NCI-H2227 (cell line): Measurements from ENCODE around the gene ROR2.
A peak's percentile ranks its signal among the peaks of the same experiment; 100 is the strongest.

Experiments used
- DNase-seq: peaks from one replicate; lab custom pipeline; 2025; ENCODE audit not compliant: unreplicated experiment; lab: John Stamatoyannopoulos, UW

ROR2 gene

DNA sequence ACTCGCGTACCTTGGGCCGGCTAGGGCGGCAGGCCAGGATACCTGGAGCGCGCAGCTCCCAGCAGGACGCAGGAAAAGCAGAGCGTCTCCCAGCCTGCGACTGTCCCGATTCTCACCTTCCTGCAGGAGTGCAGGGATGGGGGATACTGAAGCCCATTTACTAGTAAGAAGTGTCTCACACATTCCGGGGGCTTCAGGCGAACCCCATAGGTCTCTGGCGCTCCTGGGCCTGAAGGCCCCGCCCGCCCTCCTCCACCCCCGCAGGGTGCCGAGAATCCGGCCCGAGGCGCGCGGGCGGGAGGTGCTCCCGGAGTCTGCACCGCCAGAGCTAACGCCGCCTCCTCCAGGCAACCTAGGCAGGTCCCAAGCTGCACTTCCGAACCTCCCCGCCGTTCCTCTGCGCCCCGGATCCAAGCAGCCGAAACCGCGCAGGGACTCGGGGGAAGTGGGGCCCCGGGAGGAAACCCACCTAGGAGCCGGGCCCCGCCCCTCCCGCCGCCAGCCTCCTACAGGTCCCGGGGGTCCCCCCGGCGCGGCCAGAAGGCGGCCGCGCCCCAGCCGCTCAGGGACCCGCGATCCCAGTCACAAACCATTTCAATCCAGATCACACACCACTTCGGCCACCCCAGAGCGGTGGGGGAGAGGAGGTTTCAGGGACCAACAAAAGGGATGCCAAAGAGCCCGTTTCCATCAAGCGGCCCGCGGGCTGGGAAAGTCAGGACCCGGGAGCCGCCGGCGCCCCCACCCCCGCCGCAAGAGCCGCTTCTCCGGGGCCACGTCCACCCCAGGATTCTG, 1.2 kb downstream of the ROR2 start:
- peak; percentile 71 for DNase-seq

DNA sequence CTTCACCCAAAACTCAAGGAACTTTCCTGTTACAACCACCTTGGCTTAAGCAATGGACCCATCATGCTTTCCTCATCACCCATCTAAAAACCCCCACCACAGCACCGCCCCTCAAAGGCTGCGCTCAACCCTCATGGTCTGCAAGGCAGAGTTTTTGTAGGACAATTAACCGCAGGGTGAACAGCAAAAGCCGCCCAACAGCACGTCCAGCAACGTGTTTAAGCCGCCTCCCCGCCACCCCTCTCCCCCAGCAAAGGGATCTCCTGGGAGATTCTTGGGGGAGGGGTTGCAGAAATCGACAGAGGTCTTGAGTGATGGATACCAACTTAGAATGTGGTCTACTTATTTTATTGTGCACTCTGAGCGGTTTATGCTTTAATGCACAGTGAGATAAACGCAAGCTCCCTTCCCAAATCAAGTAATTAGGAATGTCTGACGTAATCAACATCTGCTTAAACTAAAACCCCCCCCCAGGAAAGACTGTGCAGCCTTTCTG, 1.9 kb downstream of the ROR2 start:
- DNase-seq: peak; percentile 23

DNA sequence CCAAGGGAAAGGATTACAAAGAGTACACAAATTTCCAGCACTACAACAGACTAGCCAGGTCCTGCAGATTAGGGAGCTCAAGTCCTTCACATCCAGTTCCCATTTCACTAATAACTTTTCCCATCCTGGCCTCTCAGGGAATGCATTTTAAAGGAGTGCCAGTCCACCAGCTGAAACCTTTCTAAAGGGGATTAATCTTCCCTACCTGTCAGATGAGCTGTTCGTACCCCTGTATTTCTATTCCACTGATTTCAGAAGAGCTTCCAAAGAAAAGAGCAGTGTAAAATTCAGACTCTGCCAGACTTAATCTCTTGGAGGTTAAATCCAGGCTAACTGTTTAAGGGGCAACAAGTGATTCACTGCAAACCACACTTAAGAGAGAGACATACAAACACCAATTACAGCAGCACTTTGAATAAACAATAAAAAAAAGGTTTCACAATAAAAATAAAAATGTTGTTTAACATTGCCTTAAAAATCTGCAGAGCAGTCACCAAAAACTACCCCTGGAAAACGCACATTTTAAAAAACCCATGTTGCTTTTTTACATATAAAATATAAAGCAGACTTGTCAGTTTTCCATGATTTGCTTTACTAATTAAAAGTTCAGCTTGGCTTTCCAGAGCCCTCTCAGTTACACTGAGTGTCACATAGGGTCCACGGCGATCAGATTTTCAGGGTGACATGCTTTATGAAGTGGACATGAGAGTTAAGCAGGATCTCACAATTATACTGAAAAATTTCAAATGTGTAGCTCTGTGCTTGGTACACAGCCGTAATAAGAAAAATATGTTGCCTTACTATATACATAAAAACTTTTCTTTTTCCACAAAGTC, 3.2 kb downstream of the ROR2 start:
- DNase-seq: no peak

- no peak for DNase-seq
These were observed 3.8 kb downstream of the ROR2 start for GRCh38 chr9:91946196-91946595.

- no peak for DNase-seq
These were observed 4.5 kb downstream of the ROR2 start for GRCh38 chr9:91945277-91946085.

- DNase-seq: no peak
These were observed 5.3 kb downstream of the ROR2 start for GRCh38 chr9:91944711-91945110.

DNA sequence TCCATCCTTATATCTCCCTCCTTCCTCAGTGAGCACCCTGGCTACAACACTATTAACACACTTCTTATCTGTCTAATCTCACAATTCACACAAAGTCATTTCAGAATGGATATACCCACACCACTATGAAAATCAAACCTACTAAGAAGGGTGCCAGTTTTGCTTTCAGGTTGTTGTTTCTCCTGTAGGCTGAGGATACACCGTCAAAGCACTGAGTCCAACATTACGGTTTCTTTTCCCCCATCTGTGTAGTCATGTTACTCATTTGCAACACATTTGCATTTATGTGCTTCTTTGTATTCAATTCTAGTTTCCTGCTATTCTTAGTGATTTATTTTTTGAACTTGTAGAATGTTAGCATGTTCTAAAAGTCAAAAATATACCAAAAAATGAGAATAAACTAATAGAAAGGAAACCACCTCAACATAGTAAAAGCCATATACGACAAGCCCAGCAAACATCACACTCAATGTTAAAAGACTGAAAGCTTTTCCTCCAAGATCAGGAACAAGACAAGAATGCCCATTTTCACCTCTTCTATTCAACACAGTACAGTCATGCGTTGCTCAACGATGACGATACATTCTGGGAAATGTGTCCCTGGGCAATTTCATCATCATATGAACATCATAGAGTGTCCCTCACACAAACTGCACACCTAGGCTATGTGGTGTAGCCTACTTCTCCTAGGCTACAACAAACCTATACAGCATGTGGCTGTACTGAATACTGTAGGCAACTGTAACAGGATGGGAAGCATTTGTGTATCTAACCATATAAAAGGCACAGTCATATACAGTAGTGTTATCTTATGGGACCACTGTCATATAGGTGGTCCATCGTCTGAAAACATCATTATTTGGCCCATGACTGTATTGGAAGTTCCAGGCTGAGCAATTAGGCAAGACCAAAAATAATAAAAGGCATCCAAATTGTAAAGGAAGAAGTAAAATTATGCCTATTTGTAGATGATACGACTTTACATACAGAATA, 6.3 kb downstream of the ROR2 start:
- DNase-seq: no peak

DNA sequence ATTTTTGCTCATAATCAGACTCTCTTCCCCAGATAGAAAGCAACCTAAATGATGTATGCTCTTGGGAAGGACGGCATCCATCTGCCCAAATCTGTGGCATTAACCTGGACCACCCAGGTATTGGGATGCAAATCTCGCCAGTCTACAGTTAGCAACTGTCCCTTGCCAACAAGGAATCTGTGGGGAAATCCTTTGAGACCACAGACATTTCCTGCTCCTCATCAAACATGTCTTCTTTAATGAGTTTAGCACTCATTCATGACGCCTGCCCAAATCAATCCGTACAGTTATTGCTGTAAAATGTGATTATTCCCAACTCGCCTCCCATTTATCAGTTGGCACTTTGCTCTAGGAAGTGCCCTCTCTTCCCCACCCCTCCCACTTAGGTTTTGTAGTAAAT, 7.8 kb downstream of the ROR2 start:
- no peak for DNase-seq

DNA sequence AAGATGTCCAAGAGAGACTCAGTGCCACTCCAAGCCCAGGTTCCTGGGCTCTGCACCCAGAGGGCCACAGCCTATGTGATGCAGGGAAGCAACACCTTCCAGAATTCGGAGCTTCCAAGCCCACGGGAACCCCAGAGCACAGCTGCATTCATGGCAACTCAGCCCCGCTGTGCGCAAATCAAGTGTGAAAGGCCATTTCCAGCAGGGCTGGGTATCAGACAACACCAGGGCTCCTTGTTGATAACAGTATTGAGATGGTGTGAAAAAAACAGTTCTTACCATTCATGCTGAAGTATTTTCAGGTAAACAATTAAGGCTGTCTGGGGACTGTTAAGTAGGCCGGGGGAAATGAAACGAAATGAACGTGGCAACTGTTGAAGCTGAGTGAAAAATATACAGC, 10.1 kb downstream of the ROR2 start:
- no peak for DNase-seq

- DNase-seq: no peak
These were observed 12.3 kb downstream of the ROR2 start for GRCh38 chr9:91937727-91938126.

DNA sequence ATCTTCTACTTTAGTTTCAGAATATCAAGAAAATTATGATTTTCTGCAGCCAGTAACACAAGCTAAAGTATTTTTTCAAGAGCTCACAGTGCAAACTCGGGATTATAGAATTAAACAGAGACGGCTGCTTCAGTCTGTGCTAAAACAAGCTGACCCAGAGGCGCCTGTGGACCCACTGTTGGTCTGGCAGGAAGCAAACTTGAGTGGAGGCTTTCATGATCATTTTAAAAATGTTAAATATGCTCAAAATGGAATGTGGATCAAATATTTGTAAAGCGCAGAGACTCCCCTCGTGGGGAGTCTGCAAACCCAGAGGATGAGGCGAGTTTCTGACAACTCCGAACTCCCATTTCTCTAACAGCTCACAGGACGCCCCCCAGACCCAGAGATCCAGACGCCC, 13.0 kb downstream of the ROR2 start:
- no peak for DNase-seq

DNA sequence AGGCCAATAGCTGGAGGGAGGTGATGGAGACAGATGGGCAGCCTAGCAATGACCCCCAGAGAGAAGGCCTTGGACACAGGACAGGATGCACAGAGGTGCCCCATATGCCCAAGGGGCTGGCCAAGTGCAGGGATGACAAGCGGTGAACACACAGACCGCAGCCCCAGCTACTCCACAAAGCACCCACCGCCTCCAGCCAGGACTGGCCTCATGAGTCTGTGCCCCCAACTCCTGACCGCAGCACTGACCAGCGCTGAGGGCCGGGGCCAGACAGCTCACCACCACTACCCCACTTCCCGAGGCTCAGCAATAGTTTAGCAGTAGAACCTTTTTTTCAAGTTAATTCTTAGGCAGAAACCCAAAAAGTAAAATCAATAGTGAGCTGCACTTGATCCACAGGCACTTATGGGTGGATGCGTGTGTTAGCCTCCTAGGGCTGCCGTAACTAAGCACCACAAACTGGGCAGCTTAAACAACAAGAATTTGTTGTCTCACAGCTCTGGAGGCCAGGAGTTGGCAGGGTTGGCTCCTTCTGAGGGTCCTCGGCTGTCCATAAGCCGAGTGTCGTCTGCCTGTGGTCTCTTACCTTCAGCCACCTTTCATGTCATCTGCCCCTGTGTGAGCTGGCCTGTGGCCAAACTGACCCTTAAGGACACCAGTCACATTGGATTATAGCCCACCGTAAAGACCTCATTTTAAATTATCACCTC, 14.1 kb downstream of the ROR2 start:
- DNase-seq: no peak

- no peak for DNase-seq
These were observed 14.8 kb downstream of the ROR2 start for GRCh38 chr9:91935066-91935749.

DNA sequence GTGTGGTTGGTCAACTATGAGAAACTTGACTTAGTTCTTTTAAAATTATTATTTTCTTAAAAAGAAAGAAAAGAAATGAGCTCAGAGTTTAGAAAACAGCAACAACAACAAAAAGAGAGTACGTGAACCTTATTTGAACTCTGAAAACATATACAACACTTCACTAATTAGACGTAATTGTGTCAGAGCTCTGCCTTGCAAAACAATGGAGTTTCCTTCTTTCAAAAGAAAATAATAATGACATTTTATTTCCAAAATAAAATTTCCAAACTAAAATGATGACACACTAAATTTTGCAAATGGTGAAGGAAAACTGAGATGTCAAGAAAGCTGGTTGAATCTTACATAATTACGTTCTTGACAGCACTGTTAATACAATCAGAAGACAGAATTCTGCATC, 15.4 kb downstream of the ROR2 start:
- DNase-seq: no peak

GRCh38 chr9:91933556-91934352, 16.3 kb downstream of the ROR2 start:
- no peak for DNase-seq

GRCh38 chr9:91930475-91930874, 19.6 kb downstream of the ROR2 start:
- no peak for DNase-seq

DNA sequence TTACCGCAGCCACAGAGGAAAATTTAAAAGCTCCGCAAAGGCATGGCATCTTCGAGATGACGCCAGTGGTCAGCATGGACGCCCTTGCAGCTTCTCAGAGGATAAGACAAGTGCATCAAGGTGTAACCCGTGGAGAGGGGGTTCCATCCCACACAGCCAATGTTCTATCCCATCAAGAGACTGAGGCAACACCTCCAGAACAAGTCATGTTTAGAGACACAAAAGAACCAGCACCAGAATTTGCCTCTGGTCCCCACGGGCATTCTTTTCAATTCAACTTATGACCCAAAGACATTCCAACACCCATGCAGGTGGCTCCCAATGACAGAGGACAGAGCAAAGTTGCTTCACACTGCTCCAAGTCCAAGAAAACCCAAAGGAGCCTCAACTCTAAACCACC, 20.7 kb downstream of the ROR2 start:
- no peak for DNase-seq

- DNase-seq: no peak
These were observed 22.0 kb downstream of the ROR2 start for GRCh38 chr9:91927922-91928510.
